LNCAP (cell line): Measurements from ENCODE around the gene MAN1A1.

ENCODE experiments used
- CTCF ChIP-seq: fragments of 450-650 bp; IDR thresholded peaks from 2 replicates; pipeline ENCODE4 v1.5.1; 2017; ENCODE audit warnings: mild to moderate bottlenecking

The MAN1A1 gene

GRCh38 chr6:119243037-119243436 is 106.5 kb downstream of the MAN1A1 start:
- TF ChIP-seq CTCF: no peak

- TF ChIP-seq CTCF: no peak
Observed at GRCh38 chr6:119241540-119242309, 107.8 kb downstream of the MAN1A1 start.

- no peak for TF ChIP-seq CTCF
Observed at GRCh38 chr6:119241111-119241465, 108.5 kb downstream of the MAN1A1 start.

GRCh38 chr6:119240257-119241110 is 109.1 kb downstream of the MAN1A1 start:
- no peak for TF ChIP-seq CTCF

- no peak for TF ChIP-seq CTCF
Observed at GRCh38 chr6:119237177-119237715, 112.3 kb downstream of the MAN1A1 start.

GRCh38 chr6:119234941-119235340 is 114.6 kb downstream of the MAN1A1 start:
- TF ChIP-seq CTCF: no peak

- no peak for TF ChIP-seq CTCF
Observed at GRCh38 chr6:119234457-119234856, 115.1 kb downstream of the MAN1A1 start.
